ENCODE measurements around the gene COL4A1.
A peak's percentile ranks its signal among the peaks of the same experiment; 100 is the strongest.
"Not testable (repeated sequence)": the region's sequence is repeated elsewhere in the genome, so short reads cannot be mapped to it uniquely, and the experiment has no call there.

The COL4A1 gene

GRCh38 chr13:110323172-110323891 lies 16.4 kb upstream of the COL4A1 start:
- DNase-seq: no peak

DNA sequence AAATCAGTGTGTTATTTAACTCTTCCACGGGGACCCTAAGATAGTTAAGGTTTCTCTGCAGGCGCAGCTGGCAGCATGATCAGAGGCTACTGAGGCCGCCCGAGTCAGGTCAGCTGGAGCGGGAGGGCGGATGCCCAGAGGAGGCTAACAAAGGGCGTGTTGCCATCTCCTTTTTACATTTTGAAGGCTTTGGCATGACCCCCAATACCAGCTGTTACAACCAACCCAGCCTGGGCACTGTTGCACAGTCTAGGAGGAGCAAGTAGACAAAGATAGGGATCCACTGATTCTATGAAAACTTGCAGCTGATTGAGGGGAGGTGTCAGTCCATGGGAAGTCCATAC lies 15.8 kb upstream of the COL4A1 start:
- no peak for DNase-seq

DNA sequence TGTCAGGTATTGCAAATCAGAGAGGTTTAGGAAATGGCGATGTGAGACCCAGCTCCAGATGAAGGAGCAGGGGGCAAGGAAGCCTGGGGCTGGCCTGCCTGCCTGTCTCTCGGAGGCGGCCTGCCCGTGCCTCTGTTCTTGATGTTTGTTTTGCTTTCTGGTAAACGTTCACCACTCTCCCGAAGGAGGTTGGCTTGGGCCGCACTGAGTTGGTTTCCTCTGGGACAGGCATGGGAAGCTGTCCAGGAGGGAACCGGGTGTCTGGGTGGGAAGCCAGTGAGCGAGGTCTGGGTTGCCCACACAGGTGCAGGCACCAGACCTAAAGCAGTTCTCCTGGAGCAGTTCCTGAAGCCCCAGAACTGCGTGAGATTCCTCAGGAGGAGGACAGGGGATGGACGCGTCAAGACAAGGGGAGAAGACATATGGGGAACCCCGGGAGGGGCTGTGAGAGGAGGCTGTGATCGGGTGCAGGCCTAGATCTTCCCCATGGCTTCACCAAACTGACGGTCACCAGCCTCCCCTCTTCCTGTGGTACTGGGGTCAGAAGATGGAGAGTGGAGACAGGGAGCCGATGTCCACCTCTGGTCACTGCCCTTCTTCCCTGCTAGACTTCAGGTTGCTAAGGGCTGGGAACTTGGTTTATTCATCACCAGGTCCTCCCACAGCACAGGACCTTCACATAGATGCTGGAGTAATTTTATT lies 15.3 kb upstream of the COL4A1 start:
- DNase-seq: no peak

DNA sequence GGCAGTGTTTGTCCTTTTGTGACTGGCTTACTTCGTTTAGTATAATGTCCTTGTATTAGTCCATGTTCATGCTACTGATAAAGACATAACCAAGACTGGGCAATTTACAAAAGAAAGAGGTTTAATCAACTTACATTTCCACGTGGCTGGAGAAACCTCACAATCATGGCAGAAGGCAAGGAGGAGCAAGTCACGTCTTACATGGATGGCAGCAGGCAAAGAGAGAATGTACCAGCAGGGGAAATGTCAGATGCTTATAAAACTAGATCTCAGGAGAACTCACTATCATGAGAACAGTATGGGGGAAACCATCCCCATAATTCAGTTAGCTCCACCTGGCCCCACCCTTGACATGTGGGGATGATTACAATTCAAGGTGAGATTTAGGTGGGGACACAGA lies 14.6 kb upstream of the COL4A1 start:
- not testable (repeated sequence) for DNase-seq

- no peak for DNase-seq
Observed at GRCh38 chr13:110320645-110321044, 13.7 kb upstream of the COL4A1 start.

- peak in 1 of 5 donors; percentile 17 for DNase-seq
Observed at GRCh38 chr13:110319774-110320509, 13.0 kb upstream of the COL4A1 start.

DNA sequence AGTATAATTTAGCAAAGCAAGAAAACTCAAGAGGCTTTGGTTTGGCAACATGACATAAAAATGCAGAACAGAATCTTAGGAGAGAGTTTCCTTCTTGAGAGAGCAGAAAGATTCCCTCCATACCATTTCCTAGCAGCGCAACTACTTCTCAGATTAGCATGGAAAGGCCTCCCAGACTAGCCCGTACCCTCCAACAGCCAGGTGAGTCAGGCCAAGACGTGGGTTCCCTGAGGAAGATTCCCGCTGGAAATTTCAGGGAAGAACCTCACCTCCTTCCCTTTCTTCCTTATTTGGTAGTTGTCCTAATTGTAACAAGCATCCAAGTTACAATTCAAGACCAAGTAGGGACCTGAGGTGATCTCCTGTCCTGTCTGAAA lies 12.4 kb upstream of the COL4A1 start:
- DNase-seq: no peak

- DNase-seq: no peak
Observed at GRCh38 chr13:110318920-110319319, 12.0 kb upstream of the COL4A1 start.

- DNase-seq: no peak
Observed at GRCh38 chr13:110317496-110318195, 10.7 kb upstream of the COL4A1 start.

GRCh38 chr13:110317093-110317492 lies 10.1 kb upstream of the COL4A1 start:
- no peak for DNase-seq

DNA sequence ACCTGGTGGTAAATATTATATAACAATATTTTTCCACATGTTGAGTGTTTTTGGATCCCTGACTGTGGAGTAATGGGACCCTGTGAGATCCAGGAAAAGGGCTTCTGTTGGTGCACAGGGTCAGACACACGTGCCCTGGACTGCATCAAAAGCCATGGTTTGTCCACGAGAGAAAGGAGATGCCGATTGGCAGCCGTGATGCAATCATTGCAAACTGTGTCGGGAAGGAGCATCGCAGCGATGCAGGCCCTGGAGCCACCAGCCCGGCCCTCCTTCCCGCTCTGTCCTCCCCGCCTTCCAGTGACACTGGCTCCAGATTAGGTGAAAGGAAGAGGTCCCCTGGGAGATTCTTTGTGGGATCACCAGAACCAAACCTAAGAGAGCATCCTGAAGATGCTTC lies 9.2 kb upstream of the COL4A1 start:
- no peak for DNase-seq

- no peak for DNase-seq
Observed at GRCh38 chr13:110314516-110315245, 7.7 kb upstream of the COL4A1 start.

DNA sequence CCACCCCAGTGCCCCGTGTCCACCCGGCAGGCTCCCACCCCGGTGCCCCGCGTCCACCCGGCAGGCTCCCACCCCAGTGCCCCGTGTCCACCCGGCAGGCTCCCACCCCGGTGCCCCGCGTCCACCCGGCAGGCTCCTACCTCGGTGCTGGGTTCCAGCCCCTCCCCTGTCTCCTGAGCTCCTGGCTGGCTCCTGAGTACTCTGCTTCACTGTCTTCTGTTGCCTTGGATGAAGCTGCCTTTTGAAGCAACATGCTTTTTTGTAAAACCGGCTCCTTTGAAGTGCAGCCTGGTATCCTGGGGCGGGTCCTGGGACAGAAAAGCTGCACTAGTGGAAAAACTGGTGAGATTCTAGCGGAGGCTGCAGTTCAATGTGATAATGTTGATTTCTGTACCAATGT lies 6.8 kb upstream of the COL4A1 start:
- not testable (repeated sequence) for DNase-seq

DNA sequence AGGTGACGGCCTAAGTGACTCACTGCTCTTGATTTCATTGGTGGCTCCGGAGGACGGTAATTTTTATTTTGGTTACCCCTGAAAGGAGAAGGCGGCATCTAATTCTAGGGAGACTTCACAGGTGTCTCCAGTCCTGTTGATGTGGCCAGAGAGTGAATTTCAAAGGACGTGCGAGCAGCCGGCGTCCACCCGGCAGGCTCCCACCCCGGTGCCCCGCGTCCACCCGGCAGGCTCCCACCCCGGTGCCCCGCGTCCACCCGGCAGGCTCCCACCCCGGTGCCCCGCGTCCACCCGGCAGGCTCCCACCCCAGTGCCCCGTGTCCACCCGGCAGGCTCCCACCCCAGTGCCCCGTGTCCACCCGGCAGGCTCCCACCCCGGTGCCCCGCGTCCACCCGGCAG lies 6.3 kb upstream of the COL4A1 start:
- DNase-seq: not testable (repeated sequence)

DNA sequence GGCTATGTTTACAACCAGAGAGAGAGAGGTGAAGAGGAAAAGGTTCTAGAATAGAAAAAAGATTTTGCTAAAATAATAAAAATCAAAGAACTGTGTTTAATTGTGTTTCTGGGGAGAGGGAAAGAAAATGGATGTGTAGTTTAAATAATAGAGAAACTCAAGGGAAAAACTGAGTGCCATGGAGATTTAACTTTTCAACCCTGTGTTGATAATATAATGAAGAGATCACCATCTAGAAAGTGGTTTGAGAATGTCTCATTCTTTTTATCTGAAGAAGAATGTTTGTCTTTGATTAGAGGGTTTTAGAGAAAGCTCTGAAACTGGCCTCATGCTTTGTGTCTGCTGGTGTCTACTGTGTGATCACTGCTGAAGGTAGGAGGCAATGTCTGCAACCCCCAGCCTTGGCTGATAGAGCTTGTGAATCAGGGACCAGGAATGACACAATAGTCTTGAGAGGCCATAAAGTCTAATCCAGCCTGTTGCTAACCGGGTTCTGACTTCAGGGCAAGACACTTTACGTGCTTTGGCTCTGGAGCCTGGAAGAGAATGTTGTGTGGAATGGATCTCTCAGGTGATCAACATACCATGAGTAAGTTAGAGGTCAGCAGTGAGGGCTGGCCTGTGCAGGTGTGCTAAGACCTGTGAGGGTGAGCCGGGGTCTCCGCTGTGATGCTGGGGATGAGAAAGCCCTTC lies 5.5 kb upstream of the COL4A1 start:
- DNase-seq: no peak

GRCh38 chr13:110311443-110312338 lies 4.7 kb upstream of the COL4A1 start:
- no peak for DNase-seq

- DNase-seq: no peak
Observed at GRCh38 chr13:110310541-110311442, 3.8 kb upstream of the COL4A1 start.

GRCh38 chr13:110309661-110310524 lies 2.9 kb upstream of the COL4A1 start:
- no peak for DNase-seq
